K562 (cell line): ENCODE measurements around the gene C1QA. TPM values are rescaled to one million over a fixed set of nuclear protein-coding genes. Genes with fewer than 3 reads are reported as not detected.

Source experiments
- ATAC-seq: fragments of 200-7000 bp; cut with Tn5 transposase; 3 replicates; pipeline ENCODE4 v1.9.1; 2020; ENCODE audit warnings: moderate library complexity
- BruUV-seq: library from RNA; stranded (reverse); fragments of 400-500 nt; replicated peaks from 2 replicates; lab custom pipeline; 2021; lab: Mats Ljungman, UMichigan
- CTCF ChIA-PET: fragments of 300-600 bp; formaldehyde crosslinking; extraction: SDS; loops from one replicate; lab custom pipeline; 2021; ENCODE audit warnings: low intra/inter-chr PET ratio; lab: Yijun Ruan, JAX
- POLR2A ChIA-PET: fragments of 300-600, 350-650 bp; sonication (Branson Sonifier 250); formaldehyde crosslinking; extraction: SDS; loops from one replicate; lab custom pipeline; 2021; ENCODE audit warnings: antibody characterized with exemption, inconsistent platforms; lab: Yijun Ruan, JAX
- DNase-seq, 4 experiments: peaks; one replicate each; pipeline versions ENCODE4 v3.0.0 to v3.0.0-alpha.2; 2011 to 2018; ENCODE audit warnings: low spot score in 3 of 4, mixed read lengths in 3 of 4; ENCODE audit errors: extremely low read depth in 1 of 4
- FAIRE-seq: peaks from 2 replicates; lab custom pipeline; 2011; peaks lifted over from hg19 to GRCh38; lab: Jason Lieb, UNC
- H2AFZ ChIP-seq: 2 replicates; pipeline ENCODE4 v1.6.0; 2011; ENCODE audit warnings: low read depth, low read length, control low read depth, inconsistent platforms
- H3K27ac ChIP-seq: fragments of 200-600 bp; 3 replicates; pipeline ENCODE4 v1.8.0; 2011; ENCODE audit warnings: low read depth, mild to moderate bottlenecking, control low read depth, inconsistent platforms, low read length, moderate library complexity, mixed read lengths; ENCODE audit errors: extremely low read depth
- H3K27me3 ChIP-seq, 2 experiments: fragments of 300-600 bp in 1 of 2; 2 replicates in 1 of 2; 3 replicates in 1 of 2; pipeline versions ENCODE4 v1.6.0 to v1.8.0; 2011; ENCODE audit warnings: inconsistent platforms in 2 of 2, low read length in 2 of 2, mild to moderate bottlenecking in 1 of 2, mixed read lengths in 1 of 2, moderate library complexity in 1 of 2; ENCODE audit not compliant: control insufficient read depth in 2 of 2, insufficient read depth in 2 of 2
- H3K36me3 ChIP-seq: fragments of 300-600 bp; 3 replicates; pipeline ENCODE4 v1.8.0; 2011; ENCODE audit warnings: mild to moderate bottlenecking, low read length, inconsistent platforms; ENCODE audit not compliant: control insufficient read depth, insufficient read depth
- H3K4me1 ChIP-seq, 2 experiments: fragments of 200-600 bp in 1 of 2; replicated peaks in 1 of 2; 2 replicates in 1 of 2; 3 replicates in 1 of 2; pipeline versions ENCODE4 v1.5.1 to v1.8.0; 2011; ENCODE audit warnings: inconsistent platforms in 2 of 2, low read length in 2 of 2, mild to moderate bottlenecking in 1 of 2, mixed read lengths in 1 of 2, moderate library complexity in 1 of 2; ENCODE audit not compliant: control insufficient read depth in 2 of 2, insufficient read depth in 2 of 2
- H3K4me2 ChIP-seq: 2 replicates; pipeline ENCODE4 v1.6.1; 2011; ENCODE audit warnings: low read length, control low read depth, inconsistent platforms, mixed read lengths; ENCODE audit not compliant: insufficient read depth
- H3K4me3 ChIP-seq: fragments of 200-600 bp; sonication (generic), shearing (Covaris generic); 2 replicates; pipeline ENCODE4 v1.5.1; 2016; ENCODE audit warnings: control low read depth, inconsistent platforms
- H3K79me2 ChIP-seq: fragments of 200-600 bp; 3 replicates; pipeline ENCODE4 v1.8.0; 2011; ENCODE audit warnings: low read length, inconsistent platforms; ENCODE audit not compliant: control insufficient read depth, insufficient read depth
- H3K9ac ChIP-seq, 2 experiments: 2 replicates each; pipeline versions ENCODE4 v1.6.0 to v1.6.1; 2011; ENCODE audit warnings: low read depth in 2 of 2, low read length in 2 of 2, control low read depth in 1 of 2, inconsistent platforms in 1 of 2, mild to moderate bottlenecking in 1 of 2, mixed read lengths in 1 of 2; ENCODE audit not compliant: insufficient read depth in 1 of 2
- H3K9me1 ChIP-seq: one replicate; pipeline ENCODE4 v1.6.0; 2011; ENCODE audit warnings: inconsistent platforms, mild to moderate bottlenecking, low read length, moderate library complexity; ENCODE audit not compliant: control insufficient read depth, insufficient read depth
- H3K9me3 ChIP-seq: replicated peaks from 2 replicates; pipeline ENCODE4 v1.5.1; 2011; ENCODE audit warnings: low read depth, low read length, inconsistent platforms; ENCODE audit not compliant: control insufficient read depth, insufficient read depth
- H4K20me1 ChIP-seq: replicated peaks from 2 replicates; pipeline ENCODE4 v1.6.1; 2011; ENCODE audit warnings: low read length, inconsistent platforms, mixed read lengths; ENCODE audit not compliant: control insufficient read depth, insufficient read depth
- CXXC5 ChIP-seq: fragments of 250-450 bp; sonication (Bioruptor Pico); IDR thresholded peaks from 2 replicates; pipeline ENCODE4 v1.8.0; 2022; ENCODE audit warnings: inconsistent platforms, mild to moderate bottlenecking, moderate library complexity
- GATAD2A ChIP-seq: fragments of 450-650 bp; IDR thresholded peaks from 2 replicates; pipeline ENCODE4 v1.6.1; 2017
- HDAC1 ChIP-seq, 2 experiments: fragments of 450-650 bp; IDR thresholded peaks; 2 replicates each; pipeline ENCODE4 v1.6.1; 2016 to 2017; ENCODE audit warnings: inconsistent platforms in 1 of 2, mild to moderate bottlenecking in 1 of 2, moderate library complexity in 1 of 2
- KAT7 ChIP-seq: sonication (generic); formaldehyde crosslinking; IDR thresholded peaks from 2 replicates; pipeline ENCODE4 v1.8.0; 2022; ENCODE audit warnings: missing genetic modification reagents, mild to moderate bottlenecking, borderline replicate concordance
- L3MBTL2 ChIP-seq: fragments of 450-650 bp; IDR thresholded peaks from 2 replicates; pipeline ENCODE4 v1.6.1; 2016; ENCODE audit warnings: mild to moderate bottlenecking, moderate library complexity
- LCOR ChIP-seq: sonication (generic); formaldehyde crosslinking; IDR thresholded peaks from 2 replicates; pipeline ENCODE4 v1.8.0; 2022; ENCODE audit warnings: mild to moderate bottlenecking, missing genetic modification reagents
- NFXL1 ChIP-seq: fragments of 450-650 bp; formaldehyde crosslinking; IDR thresholded peaks from 2 replicates; pipeline ENCODE4 v1.4.0; 2021; ENCODE audit warnings: mild to moderate bottlenecking
- SRSF1 ChIP-seq: fragments of 200-400 bp; formaldehyde crosslinking; IDR thresholded peaks from 2 replicates; pipeline ENCODE4 v1.6.1; 2017; ENCODE audit warnings: mild to moderate bottlenecking, low read depth, low read length, moderate library complexity
- ZNF124 ChIP-seq: sonication (generic); formaldehyde crosslinking; IDR thresholded peaks from 2 replicates; pipeline ENCODE4 v1.8.1; 2022; ENCODE audit warnings: missing genetic modification reagents
- ZNF431 ChIP-seq: sonication (generic); formaldehyde crosslinking; IDR thresholded peaks from 2 replicates; pipeline ENCODE4 v1.8.0; 2022; ENCODE audit warnings: mild to moderate bottlenecking, missing genetic modification reagents
- ZNF589 ChIP-seq: fragments of 200-800 bp; sonication (Bioruptor generic); IDR thresholded peaks from 2 replicates; pipeline ENCODE4 v1.6.1; 2016; ENCODE audit warnings: low read depth, missing genetic modification characterization, missing compliant biosample characterization
- WGBS: fragments of 100-300 bp; shearing (Covaris generic); methylation state at CpG from one replicate; pipeline ENCODE4 v1.1.6; 2016; ENCODE audit warnings: low coverage, mixed read lengths; ENCODE audit not compliant: insufficient coverage; ENCODE audit errors: missing lambda C conversion rate; 5-methylcytosine and 5-hydroxymethylcytosine counted together
- in situ Hi-C: fragments of 300-500 bp; cut with MboI; formaldehyde crosslinking; loops from 4 replicates; pipeline ENCODE4 v1.15.0; 2018; ENCODE audit warnings: inconsistent platforms, mixed read lengths
- intact Hi-C: fragments of 100-400 bp; cut with micrococcal nuclease; formaldehyde crosslinking; loops from 2 replicates; pipeline ENCODE4 v1.14.2; 2022
- polyA plus RNA-seq, 8 experiments: library from polyadenylated mRNA; depleted of rRNA in 4 of 8; stranded (reverse) in 5 of 8; unstranded in 3 of 8; fragments of >200 nt; fragmentation: Nextera tagmentation in 2 of 8; fragmentation: Illumina TruSeq in 1 of 8; extraction: Ambion mirVana in 2 of 8; extraction: Trizol in 1 of 8; gene quantifications; 2 replicates each; pipeline versions ENCODE4 v1.2.1 to v1.2.3, GENCODE V29; 2011 to 2014; ENCODE audit warnings: inconsistent platforms in 1 of 8, missing spikeins in 1 of 8
- total RNA-seq, 7 experiments: library from RNA; depleted of rRNA in 6 of 7; stranded (reverse); fragments of >200 nt in 6 of 7; fragmentation: Illumina TruSeq in 2 of 7; extraction: Trizol in 2 of 7; gene quantifications; 2 replicates each; pipeline versions ENCODE4 v1.2.1 to v1.2.3, GENCODE V29; 2011 to 2021; ENCODE audit warnings: low replicate concordance in 1 of 7
- TF ChIP-seq, protein P1 (sequence below): sonication (generic); formaldehyde crosslinking; IDR thresholded peaks from 2 replicates; pipeline ENCODE4 v1.8.0; 2023; ENCODE audit warnings: mild to moderate bottlenecking, missing genetic modification reagents

C1QA gene
- total and polyA plus RNA-seq, 9 of the 15 experiments (the other 6 are each of a cell fraction or from before 2014, with no cell fraction given), result 0.71 TPM; not detected in 8

DNA sequence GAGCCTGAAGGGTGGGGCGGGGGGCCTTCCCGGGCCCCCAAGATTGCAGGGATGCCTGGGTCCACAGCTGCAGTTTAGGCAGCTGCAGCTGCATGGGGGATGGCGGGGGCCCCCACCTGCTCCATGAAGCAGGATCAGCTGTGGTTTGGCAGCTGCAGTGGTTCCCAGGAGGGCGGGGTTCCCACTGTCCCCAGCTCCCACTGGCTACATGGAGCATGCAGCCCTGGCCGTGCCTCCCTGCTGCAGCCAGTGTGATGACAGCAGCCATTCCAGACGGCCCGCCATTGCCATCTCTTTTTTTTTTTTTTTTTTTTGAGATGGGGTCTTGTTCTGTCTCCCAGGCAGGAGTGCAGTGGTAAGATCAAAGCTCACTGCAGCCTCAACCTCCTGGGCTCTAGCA is 992 bp upstream of the C1QA start:
- no peaks in the 10 kb centered on the region for H3K36me3 ChIP-seq
- ATAC-seq, result no peak
- 0% methylated on average over 7 of the region's 7 CpGs for WGBS
- ChIA-PET CTCF (no interaction called here), POLR2A (no interaction called here)
- intact Hi-C loops (no loop called here), in situ Hi-C loops (no loop called here)
- no peaks in the 10 kb centered on the region for H3K9me3 ChIP-seq
- no peak overlapping the region for H3K9ac ChIP-seq
- H3K4me3 ChIP-seq, result no peak overlapping the region
- no peak for DNase-seq
- H4K20me1 ChIP-seq, result peaks cover 12% of the 10 kb centered on the region; the same call in 1 of the 2 replicates
- H3K4me2 ChIP-seq, result no peak overlapping the region
- no TSS peak for BruUV-seq
- H3K9me1 ChIP-seq, result no peaks in the 10 kb centered on the region
- H2AFZ ChIP-seq, result no peak overlapping the region
- peaks cover 8 to 33% of the 10 kb centered on the region in 2 experiments; a peak in 4 of 5 replicates for H3K27me3 ChIP-seq
- no peaks in the 10 kb centered on the region for H3K79me2 ChIP-seq
- H3K27ac ChIP-seq, result no peak overlapping the region
- H3K4me1 ChIP-seq, result peaks cover 0 to 10% of the 10 kb centered on the region in 2 experiments; a peak in 3 of 5 replicates
- no peak for FAIRE-seq
- TF ChIP-seq HDAC1 (IDR thresholded peaks at IDR 0.05), result no peak
- no peak for TF ChIP-seq KAT7
- TF ChIP-seq GATAD2A, result no peak
- TF ChIP-seq SRSF1, result no peak
- no peak for TF ChIP-seq NFXL1 (CRISPR knock-in tag)
- no peak for TF ChIP-seq ZNF589 (CRISPR knock-in tag)
- no peak for TF ChIP-seq ZNF431 (CRISPR knock-in tag)
- TF ChIP-seq L3MBTL2, result no peak
- TF ChIP-seq ZNF124 (CRISPR knock-in tag), result no peak
- no peak for TF ChIP-seq CXXC5 (CRISPR knock-in tag)
- TF ChIP-seq, protein P1, sequence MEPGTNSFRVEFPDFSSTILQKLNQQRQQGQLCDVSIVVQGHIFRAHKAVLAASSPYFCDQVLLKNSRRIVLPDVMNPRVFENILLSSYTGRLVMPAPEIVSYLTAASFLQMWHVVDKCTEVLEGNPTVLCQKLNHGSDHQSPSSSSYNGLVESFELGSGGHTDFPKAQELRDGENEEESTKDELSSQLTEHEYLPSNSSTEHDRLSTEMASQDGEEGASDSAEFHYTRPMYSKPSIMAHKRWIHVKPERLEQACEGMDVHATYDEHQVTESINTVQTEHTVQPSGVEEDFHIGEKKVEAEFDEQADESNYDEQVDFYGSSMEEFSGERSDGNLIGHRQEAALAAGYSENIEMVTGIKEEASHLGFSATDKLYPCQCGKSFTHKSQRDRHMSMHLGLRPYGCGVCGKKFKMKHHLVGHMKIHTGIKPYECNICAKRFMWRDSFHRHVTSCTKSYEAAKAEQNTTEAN (CRISPR knock-in tag), result no peak
- TF ChIP-seq LCOR (CRISPR knock-in tag), result no peak
